Mesenchymal stem cell (in vitro differentiated cells and primary cell): Measurements from ENCODE around the gene APBB1.

Experiments
- DNase-seq: peaks from one replicate; pipeline ENCODE4 v3.0.0-alpha.2; 2013
- H2AFZ ChIP-seq: one replicate; pipeline ENCODE4 v1.6.1; 2013; ENCODE audit warnings: low read depth, mild to moderate bottlenecking, control low read depth, inconsistent platforms, low read length, moderate library complexity
- H2AK5ac ChIP-seq: 2 replicates; pipeline ENCODE4 v1.6.1; 2013; ENCODE audit warnings: low read length, moderate library complexity, mild to moderate bottlenecking, inconsistent platforms; ENCODE audit not compliant: severe bottlenecking
- H2BK120ac ChIP-seq: one replicate; pipeline ENCODE4 v1.6.1; 2013; ENCODE audit warnings: low read depth, mild to moderate bottlenecking, inconsistent platforms, low read length, moderate library complexity
- H2BK12ac ChIP-seq, 2 experiments: one replicate each; pipeline ENCODE4 v1.6.1; 2013; ENCODE audit warnings: inconsistent platforms in 2 of 2, low read length in 2 of 2, mild to moderate bottlenecking in 2 of 2, moderate library complexity in 2 of 2, control low read depth in 1 of 2
- H2BK15ac ChIP-seq: one replicate; pipeline ENCODE4 v1.6.1; 2013; ENCODE audit warnings: mild to moderate bottlenecking, low read depth, inconsistent platforms; ENCODE audit not compliant: poor library complexity, severe bottlenecking
- H2BK5ac ChIP-seq: 2 replicates; pipeline ENCODE4 v1.6.1; 2013; ENCODE audit warnings: low read depth, mild to moderate bottlenecking, low read length, control low read depth, inconsistent platforms; ENCODE audit not compliant: poor library complexity, severe bottlenecking
- H3K14ac ChIP-seq, 2 experiments: one replicate each; pipeline ENCODE4 v1.6.1; 2013; ENCODE audit warnings: inconsistent platforms in 2 of 2, low read length in 2 of 2, control low read depth in 1 of 2, mild to moderate bottlenecking in 1 of 2, moderate library complexity in 1 of 2
- H3K18ac ChIP-seq, 2 experiments: one replicate each; pipeline ENCODE4 v1.6.1; 2013; ENCODE audit warnings: inconsistent platforms in 2 of 2, low read length in 2 of 2, control low read depth in 1 of 2, low read depth in 1 of 2, mild to moderate bottlenecking in 1 of 2
- H3K23ac ChIP-seq, 2 experiments: one replicate each; pipeline ENCODE4 v1.6.1; 2013; ENCODE audit warnings: inconsistent platforms in 2 of 2, low read length in 2 of 2, mild to moderate bottlenecking in 2 of 2, moderate library complexity in 2 of 2, control low read depth in 1 of 2
- H3K27ac ChIP-seq: 2 replicates; pipeline ENCODE4 v1.5.1; 2013; ENCODE audit warnings: mild to moderate bottlenecking, moderate library complexity, low read length, control low read depth, inconsistent platforms; ENCODE audit not compliant: poor library complexity, severe bottlenecking
- H3K27me3 ChIP-seq, 2 experiments: 2 replicates each; pipeline versions ENCODE4 v1.6.1 to v1.7.0; 2013; ENCODE audit warnings: low read length in 2 of 2, mild to moderate bottlenecking in 2 of 2, moderate library complexity in 2 of 2, control low read depth in 1 of 2, inconsistent platforms in 1 of 2; ENCODE audit not compliant: control insufficient read depth in 1 of 2, insufficient read depth in 1 of 2
- H3K36me3 ChIP-seq, 2 experiments: 2 replicates each; pipeline versions ENCODE4 v1.6.1 to v1.7.0; 2013; ENCODE audit warnings: low read length in 2 of 2, control low read depth in 1 of 2, inconsistent platforms in 1 of 2, low read depth in 1 of 2, mild to moderate bottlenecking in 1 of 2; ENCODE audit not compliant: insufficient read depth in 2 of 2, control insufficient read depth in 1 of 2
- H3K4ac ChIP-seq, 2 experiments: one replicate each; pipeline ENCODE4 v1.6.1; 2013; ENCODE audit warnings: inconsistent platforms in 2 of 2, low read length in 2 of 2, mild to moderate bottlenecking in 2 of 2, moderate library complexity in 2 of 2, control low read depth in 1 of 2, low read depth in 1 of 2
- H3K4me1 ChIP-seq: 2 replicates; pipeline ENCODE4 v1.6.1; 2013; ENCODE audit warnings: low read depth, low read length, control low read depth; ENCODE audit not compliant: control insufficient read depth, insufficient read depth
- H3K4me2 ChIP-seq: 2 replicates; pipeline ENCODE4 v1.6.1; 2013; ENCODE audit warnings: low read length, mild to moderate bottlenecking, inconsistent platforms; ENCODE audit not compliant: poor library complexity, severe bottlenecking
- H3K4me3 ChIP-seq, 2 experiments: 2 replicates each; pipeline versions ENCODE4 v1.5.1 to v1.7.0; 2013; ENCODE audit warnings: low read length in 2 of 2, mild to moderate bottlenecking in 2 of 2, control low read depth in 1 of 2, low read depth in 1 of 2; ENCODE audit not compliant: insufficient read depth in 1 of 2
- H3K79me1 ChIP-seq: replicated peaks from 2 replicates; pipeline ENCODE4 v1.6.1; 2013; ENCODE audit warnings: mild to moderate bottlenecking, control low read depth, low read length, inconsistent platforms; ENCODE audit not compliant: poor library complexity, severe bottlenecking
- H3K9ac ChIP-seq: 2 replicates; pipeline ENCODE4 v1.7.0; 2013; ENCODE audit warnings: mild to moderate bottlenecking, low read length, moderate library complexity
- H3K9me3 ChIP-seq: 2 replicates; pipeline ENCODE4 v1.7.0; 2013; ENCODE audit warnings: mild to moderate bottlenecking, low read length; ENCODE audit not compliant: control insufficient read depth
- H4K8ac ChIP-seq: one replicate; pipeline ENCODE4 v1.6.1; 2013; ENCODE audit warnings: inconsistent platforms, mild to moderate bottlenecking, low read length, moderate library complexity
- H4K91ac ChIP-seq: one replicate; pipeline ENCODE4 v1.6.1; 2013; ENCODE audit warnings: mild to moderate bottlenecking, low read length, inconsistent platforms
- WGBS: methylation state at CpG from one replicate; pipeline ENCODE4 v1.1.7; 2013; ENCODE audit warnings: mixed read lengths; 5-methylcytosine and 5-hydroxymethylcytosine counted together

Gene APBB1

GRCh38 chr11:6388748-6389147 is 30.1 kb downstream of the APBB1 start:
- no peak overlapping the region for H2BK15ac ChIP-seq
- WGBS = 100% methylated on average over 1 of the region's 1 CpG
- no peak overlapping the region for H2AFZ ChIP-seq
- peaks cover 15% of the 10 kb centered on the region for H3K4me1 ChIP-seq
- H2BK120ac ChIP-seq = no peak overlapping the region
- H3K79me1 ChIP-seq = peaks cover 12% of the 10 kb centered on the region
- H2AK5ac ChIP-seq = no peak overlapping the region
- peaks cover 10 to 14% of the 10 kb centered on the region in 2 experiments for H3K36me3 ChIP-seq
- H2BK5ac ChIP-seq = no peak overlapping the region
- H3K23ac ChIP-seq = no peak overlapping the region
- H3K4ac ChIP-seq = no peak overlapping the region
- H3K27ac ChIP-seq = peak overlapping the region; percentile 92
- H3K9me3 ChIP-seq = no peaks in the 10 kb centered on the region
- H2BK12ac ChIP-seq = no peak overlapping the region
- H4K8ac ChIP-seq = no peak overlapping the region
- peak; percentile 3 for DNase-seq
- H3K18ac ChIP-seq = no peak overlapping the region
- H3K14ac ChIP-seq = no peak overlapping the region
- no peak overlapping the region for H3K9ac ChIP-seq
- H4K91ac ChIP-seq = no peak overlapping the region
- H3K4me3 ChIP-seq = no peak overlapping the region
- no peak overlapping the region for H3K4me2 ChIP-seq
- H3K27me3 ChIP-seq = no peaks in the 10 kb centered on the region

- no peaks in the 10 kb centered on the region for H3K27me3 ChIP-seq
- H3K9me3 ChIP-seq = no peaks in the 10 kb centered on the region
- H4K8ac ChIP-seq = no peak overlapping the region
- peaks cover 6 to 8% of the 10 kb centered on the region in 2 experiments for H3K36me3 ChIP-seq
- no peak overlapping the region for H4K91ac ChIP-seq
- no peak overlapping the region for H3K4me2 ChIP-seq
- no peak overlapping the region for H3K23ac ChIP-seq
- H3K18ac ChIP-seq = no peak overlapping the region
- H2BK12ac ChIP-seq = no peak overlapping the region
- H3K4me3 ChIP-seq = no peak overlapping the region
- H2BK15ac ChIP-seq = no peak overlapping the region
- peaks cover 12% of the 10 kb centered on the region for H3K79me1 ChIP-seq
- no peak overlapping the region for H3K4ac ChIP-seq
- peak overlapping the region; percentile 20 for H3K9ac ChIP-seq
- H2BK120ac ChIP-seq = no peak overlapping the region
- no peak overlapping the region for H2BK5ac ChIP-seq
- H3K4me1 ChIP-seq = peaks cover 15% of the 10 kb centered on the region
- WGBS = 49% methylated on average over 12 of the region's 12 CpGs
- no peak overlapping the region for H2AFZ ChIP-seq
- peak overlapping the region; percentile 92 for H3K27ac ChIP-seq
- peak overlapping the region; percentile 16 for H2AK5ac ChIP-seq
- no peak overlapping the region for H3K14ac ChIP-seq
- DNase-seq = peak; percentile 29
Measured at GRCh38 chr11:6387811-6388599, 30.9 kb downstream of the APBB1 start.

- no peak overlapping the region for H2BK5ac ChIP-seq
- H3K18ac ChIP-seq = no peak overlapping the region
- no peak overlapping the region for H3K4ac ChIP-seq
- H4K8ac ChIP-seq = no peak overlapping the region
- no peak overlapping the region for H2BK120ac ChIP-seq
- peaks cover 2% of the 10 kb centered on the region for H3K4me1 ChIP-seq
- H3K79me1 ChIP-seq = no peaks in the 10 kb centered on the region
- H3K9me3 ChIP-seq = no peaks in the 10 kb centered on the region
- H3K4me2 ChIP-seq = no peak overlapping the region
- H3K27me3 ChIP-seq = no peaks in the 10 kb centered on the region
- WGBS = 86% methylated on average over 6 of the region's 7 CpGs
- no peak overlapping the region for H3K14ac ChIP-seq
- H3K23ac ChIP-seq = no peak overlapping the region
- H2AFZ ChIP-seq = no peak overlapping the region
- no peak overlapping the region for H3K4me3 ChIP-seq
- H4K91ac ChIP-seq = no peak overlapping the region
- H2AK5ac ChIP-seq = no peak overlapping the region
- H3K27ac ChIP-seq = no peak overlapping the region
- no peak overlapping the region for H2BK15ac ChIP-seq
- no peak overlapping the region for H2BK12ac ChIP-seq
- DNase-seq = no peak
- H3K9ac ChIP-seq = no peak overlapping the region
- H3K36me3 ChIP-seq = no peaks in the 10 kb centered on the region
Measured at GRCh38 chr11:6385046-6385777, 33.7 kb downstream of the APBB1 start.

- peak overlapping the region; percentile 36 for H3K9ac ChIP-seq
- no peak overlapping the region for H3K14ac ChIP-seq
- H3K18ac ChIP-seq = no peak overlapping the region
- no peak for DNase-seq
- no peak overlapping the region for H4K8ac ChIP-seq
- no peak overlapping the region for H4K91ac ChIP-seq
- WGBS = 52% methylated on average over 3 of the region's 5 CpGs
- H3K4me2 ChIP-seq = no peak overlapping the region
- no peak overlapping the region for H2AFZ ChIP-seq
- H3K36me3 ChIP-seq = no peaks in the 10 kb centered on the region
- no peak overlapping the region for H3K27ac ChIP-seq
- H2BK15ac ChIP-seq = no peak overlapping the region
- H3K79me1 ChIP-seq = no peaks in the 10 kb centered on the region
- no peak overlapping the region for H2BK12ac ChIP-seq
- peaks cover 0 to 5% of the 10 kb centered on the region in 2 experiments for H3K27me3 ChIP-seq
- no peak overlapping the region for H3K23ac ChIP-seq
- no peak overlapping the region for H3K4me3 ChIP-seq
- H2BK120ac ChIP-seq = no peak overlapping the region
- H2AK5ac ChIP-seq = no peak overlapping the region
- H3K4me1 ChIP-seq = no peaks in the 10 kb centered on the region
- no peak overlapping the region for H2BK5ac ChIP-seq
- H3K4ac ChIP-seq = no peak overlapping the region
- no peaks in the 10 kb centered on the region for H3K9me3 ChIP-seq
Measured at GRCh38 chr11:6378640-6378989, 40.3 kb downstream of the APBB1 start.
